GM23248 (cell line): ENCODE measurements around the gene PHKG1. TPM values are rescaled to one million over a fixed set of nuclear protein-coding genes. Genes with fewer than 3 reads are reported as not detected.
"Not testable (repeated sequence)": the region's sequence is repeated elsewhere in the genome, so short reads cannot be mapped to it uniquely, and the experiment has no call there.

Experiments used
- DNase-seq: peaks from one replicate; pipeline ENCODE4 v3.0.0-alpha.2; 2015
- H2AFZ ChIP-seq: fragments of 200-600 bp; sonication (generic); 2 replicates; pipeline ENCODE4 v1.6.1; 2016; ENCODE audit warnings: antibody characterized with exemption
- H3F3A ChIP-seq: fragments of 200-600 bp; sonication (generic); 2 replicates; pipeline ENCODE4 v1.6.1; 2016; ENCODE audit warnings: mild to moderate bottlenecking, antibody characterized with exemption, mixed run types; ENCODE audit not compliant: insufficient read depth
- H3K27ac ChIP-seq: fragments of 200-600 bp; sonication (generic); 2 replicates; pipeline ENCODE4 v1.5.1; 2016; ENCODE audit warnings: mild to moderate bottlenecking
- H3K27me3 ChIP-seq: fragments of 200-600 bp; sonication (generic); replicated peaks from 2 replicates; pipeline ENCODE4 v1.6.1; 2016; ENCODE audit warnings: mild to moderate bottlenecking; ENCODE audit not compliant: insufficient read depth
- H3K36me3 ChIP-seq: fragments of 200-600 bp; sonication (generic); 2 replicates; pipeline ENCODE4 v1.6.1; 2016; ENCODE audit warnings: low read depth, mild to moderate bottlenecking
- H3K4me1 ChIP-seq: fragments of 200-600 bp; sonication (generic); 2 replicates; pipeline ENCODE4 v1.6.1; 2016; ENCODE audit warnings: mild to moderate bottlenecking; ENCODE audit not compliant: insufficient read depth
- H3K4me2 ChIP-seq: fragments of 200-600 bp; sonication (generic); one replicate; pipeline ENCODE4 v1.6.1; 2016; ENCODE audit warnings: mild to moderate bottlenecking; ENCODE audit not compliant: unreplicated experiment
- H3K4me3 ChIP-seq: fragments of 200-600 bp; sonication (generic); 2 replicates; pipeline ENCODE4 v1.5.1; 2016; ENCODE audit warnings: mild to moderate bottlenecking
- H3K79me2 ChIP-seq: fragments of 200-600 bp; sonication (generic); 2 replicates; pipeline ENCODE4 v1.6.1; 2016; ENCODE audit warnings: mild to moderate bottlenecking; ENCODE audit not compliant: insufficient read depth
- H3K9ac ChIP-seq: fragments of 200-600 bp; sonication (generic); 2 replicates; pipeline ENCODE4 v1.6.1; 2016; ENCODE audit warnings: mild to moderate bottlenecking
- H3K9me2 ChIP-seq: fragments of 200-600 bp; sonication (generic); 2 replicates; pipeline ENCODE4 v1.6.1; 2016; ENCODE audit warnings: mixed run types, mild to moderate bottlenecking, moderate library complexity; ENCODE audit not compliant: insufficient read depth
- H3K9me3 ChIP-seq: fragments of 200-600 bp; sonication (generic); one replicate; pipeline ENCODE4 v1.6.1; 2017; ENCODE audit warnings: low read depth
- H4K20me1 ChIP-seq: fragments of 200-600 bp; sonication (generic); 2 replicates; pipeline ENCODE4 v1.6.0; 2016; ENCODE audit not compliant: insufficient read depth
- EZH2 ChIP-seq: fragments of 200-600 bp; sonication (generic); IDR thresholded peaks from 2 replicates; pipeline ENCODE4 v1.6.1; 2018; ENCODE audit warnings: antibody characterized with exemption, mild to moderate bottlenecking; ENCODE audit not compliant: insufficient read depth, poor library complexity, severe bottlenecking
- EZH2phosphoT487 ChIP-seq: fragments of 200-600 bp; sonication (generic); IDR thresholded peaks from 2 replicates; pipeline ENCODE4 v1.6.1; 2018; ENCODE audit warnings: antibody characterized with exemption, moderate library complexity, mild to moderate bottlenecking, low read depth; ENCODE audit not compliant: insufficient read depth
- WGBS, 2 experiments: methylation state at CpG; one replicate each; pipeline ENCODE4 v1.1.6; 2015 to 2017; ENCODE audit warnings: low lambda C conversion rate in 2 of 2, low coverage in 1 of 2; ENCODE audit errors: missing lambda C conversion rate in 2 of 2; 5-methylcytosine and 5-hydroxymethylcytosine counted together
- in situ Hi-C: fragments of 300-500 bp; cut with MboI; formaldehyde crosslinking; loops from 2 replicates; pipeline ENCODE4 v1.15.0; 2020
- polyA plus RNA-seq: library from polyadenylated mRNA; unstranded; fragments of >200 nt; fragmentation: Nextera tagmentation; extraction: Ambion mirVana; gene quantifications from 2 replicates; pipeline ENCODE4 v1.2.1, GENCODE V29; 2016
- total RNA-seq: library from RNA; depleted of rRNA; stranded (reverse); fragments of >200 nt; shearing (Covaris generic); gene quantifications from 2 replicates; pipeline ENCODE4 v1.2.3, GENCODE V29; 2014

Gene PHKG1
- total and polyA plus RNA-seq, 2 experiments from 2014 or later = 0.32 to 0.41 TPM

GRCh38 chr7:56107954-56108258, 15.2 kb upstream of the PHKG1 start:
- Histone ChIP-seq H3K9me3 (no peaks in the 10 kb centered on the region), H3K9ac (no peak overlapping the region), H3K9me2 (no peaks in the 10 kb centered on the region), H3K79me2 (peaks cover 34% of the 10 kb centered on the region), H3K4me1 (peaks cover 8% of the 10 kb centered on the region), H2AFZ (peak overlapping the region; percentile 100; the same call in 1 of the 2 replicates), H3K27me3 (no peaks in the 10 kb centered on the region), H4K20me1 (no peaks in the 10 kb centered on the region), H3K36me3 (peaks cover 13% of the 10 kb centered on the region; the same call in 1 of the 2 replicates), H3K4me2 (no peak overlapping the region), H3K4me3 (no peak overlapping the region), H3K27ac (no peak overlapping the region), H3F3A (peaks cover 5% of the 10 kb centered on the region; the same call in 1 of the 2 replicates)
- no peak for DNase-seq
- TF ChIP-seq EZH2 (no peak), EZH2phosphoT487 (no peak)
- WGBS, 2 experiments = 96 to 100% methylated on average over 1 of the region's 1 CpG
- in situ Hi-C loops = no loop called here

- Histone ChIP-seq H3F3A (peaks cover 12% of the 10 kb centered on the region), H3K4me2 (peak within 1 kb of the TSS; percentile 96), H3K36me3 (peaks cover 28% of the 10 kb centered on the region), H3K9ac (peak within 1 kb of the TSS; percentile 95), H3K4me3 (peak within 1 kb of the TSS; percentile 87), H2AFZ (peak within 1 kb of the TSS; percentile 100), H3K9me2 (no peaks in the 10 kb centered on the region), H4K20me1 (no peaks in the 10 kb centered on the region), H3K27ac (peak within 1 kb of the TSS; percentile 94), H3K79me2 (peaks cover 45% of the 10 kb centered on the region), H3K4me1 (peaks cover 8% of the 10 kb centered on the region), H3K27me3 (no peaks in the 10 kb centered on the region), H3K9me3 (no peaks in the 10 kb centered on the region)
- peak; percentile 100 for DNase-seq
- no peak for TF ChIP-seq EZH2phosphoT487
- TF ChIP-seq EZH2 = no peak
- in situ Hi-C loops = no loop called here
- 0 to 1% methylated on average over 55 of the region's 57 CpGs for WGBS, 2 experiments
These were observed 13.6 kb upstream of the PHKG1 start, which contains the start of gene CHCHD2 for GRCh38 chr7:56106108-56107073. Gene CHCHD2 (minus strand): TSS chr7:56106476. CDS start chr7:56106413, 63 bp downstream.

- Histone ChIP-seq H3K9me2 (no peaks in the 10 kb centered on the region), H3K36me3 (peaks cover 37% of the 10 kb centered on the region), H2AFZ (peak overlapping the region; percentile 73), H3K27ac (peak overlapping the region; percentile 94), H3K4me1 (peaks cover 8% of the 10 kb centered on the region), H3K9me3 (no peaks in the 10 kb centered on the region), H4K20me1 (no peaks in the 10 kb centered on the region), H3K27me3 (no peaks in the 10 kb centered on the region), H3F3A (peaks cover 21% of the 10 kb centered on the region), H3K9ac (peak overlapping the region; percentile 95), H3K79me2 (peaks cover 45% of the 10 kb centered on the region), H3K4me2 (peak overlapping the region; percentile 96), H3K4me3 (peak overlapping the region; percentile 87)
- in situ Hi-C loops = no loop called here
- 14 to 15% methylated on average over 6 of the region's 6 CpGs for whole genome bisulfite sequencing, 2 experiments
- DNase-seq = peak; percentile 91
- no peak for TF ChIP-seq EZH2
- TF ChIP-seq EZH2phosphoT487 = no peak
These were observed 12.8 kb upstream of the PHKG1 start for GRCh38 chr7:56105508-56105907.

GRCh38 chr7:56104138-56104537, 11.4 kb upstream of the PHKG1 start:
- H3K9me2 ChIP-seq, H2AFZ ChIP-seq, H4K20me1 ChIP-seq, H3K4me1 ChIP-seq, H3K9ac ChIP-seq, H3K4me2 ChIP-seq, H3K27ac ChIP-seq, H3K4me3 ChIP-seq, H3K9me3 ChIP-seq, H3K27me3 ChIP-seq, in situ Hi-C loops, DNase-seq: not testable (repeated sequence)
- peaks cover 47% of the 10 kb centered on the region for H3K36me3 ChIP-seq
- H3F3A ChIP-seq = peaks cover 34% of the 10 kb centered on the region
- peaks cover 45% of the 10 kb centered on the region for H3K79me2 ChIP-seq
- 84% methylated on average over 9 of the region's 9 CpGs for WGBS, 2 experiments
